ENCODE results near the gene BIRC6. TPM values are rescaled to one million over a fixed set of nuclear protein-coding genes. Genes with fewer than 3 reads are reported as not detected.

Gene BIRC6
- total and polyA plus RNA-seq, 2 of the 8 experiments (the other 6 are each of a cell fraction or from before 2014, with no cell fraction given), result 32.5 to 69.5 TPM

- Histone ChIP-seq H4K5ac (ENCODE audit: insufficient read length, low read depth, low read length) (no peak overlapping the region), H3K9me3 (ENCODE audit: insufficient read depth in 2 of 2, low read depth in 1 of 2, low read length in 1 of 2) (no peaks in the 10 kb centered on the region), H3K79me2 (ENCODE audit: control insufficient read depth in 1 of 2, insufficient read depth in 2 of 2, low read length in 2 of 2) (no peaks in the 10 kb centered on the region), H2AFZ (ENCODE audit: low read length) (no peak overlapping the region), H2BK15ac (ENCODE audit: low read length) (no peak overlapping the region), H3K27ac (ENCODE audit: low read depth, low read length) (no peak overlapping the region), H4K91ac (replicated peaks; ENCODE audit: insufficient read length, low read length) (no peak overlapping the region), H2BK120ac (replicated peaks; ENCODE audit: low read depth, low read length) (no peak overlapping the region), H3K23me2 (ENCODE audit: low read depth, low read length) (no peaks in the 10 kb centered on the region), H3K56ac (replicated peaks; ENCODE audit: insufficient read length, low read depth, low read length) (no peak overlapping the region), H4K20me1 (replicated peaks in 1 of 2; ENCODE audit: control insufficient read depth in 1 of 2, insufficient read depth in 2 of 2, low read length in 2 of 2) (peaks cover 0 to 1% of the 10 kb centered on the region in 2 experiments), H3K4me3 (ENCODE audit: extremely low read depth in 1 of 4, insufficient read depth in 2 of 4, low read depth in 3 of 4, low read length in 4 of 4) (no peak overlapping the region), H3K4me2 (ENCODE audit: insufficient read depth in 1 of 2, low read depth in 2 of 2, low read length in 2 of 2) (no peak overlapping the region), H3K36me3 (ENCODE audit: control insufficient read depth in 2 of 4, insufficient read depth in 4 of 4, low read length in 3 of 4) (peaks cover 0 to 49% (median 17%) of the 10 kb centered on the region in 4 experiments; a peak in 7 of 8 replicates), H3K23ac (ENCODE audit: insufficient read length) (no peak overlapping the region), H3K79me1 (ENCODE audit: low read depth, low read length) (no peaks in the 10 kb centered on the region), H2BK5ac (ENCODE audit: low read depth, low read length) (no peak overlapping the region), H2BK20ac (ENCODE audit: low read length) (no peak overlapping the region), H3K14ac (ENCODE audit: insufficient read length) (no peak overlapping the region), H2AK5ac (ENCODE audit: low read depth, low read length) (no peak overlapping the region), H4K8ac (ENCODE audit: extremely low read depth, insufficient read depth, low read length) (no peak overlapping the region), H3K9ac (replicated peaks in 1 of 4; ENCODE audit: extremely low read depth in 1 of 4, low read depth in 3 of 4, low read length in 3 of 4) (no peak overlapping the region), H2BK12ac (ENCODE audit: low read depth, low read length) (no peak overlapping the region), H3K4me1 (replicated peaks in 1 of 4; ENCODE audit: control insufficient read depth in 3 of 4, insufficient read depth in 4 of 4, low read length in 3 of 4) (no peaks in the 10 kb centered on the region), H3K18ac (ENCODE audit: extremely low read depth, low read length) (no peak overlapping the region), H3K4ac (replicated peaks; ENCODE audit: insufficient read length, low read depth, low read length) (no peak overlapping the region), H3K27me3 (replicated peaks in 1 of 4; ENCODE audit: control insufficient read depth in 3 of 4, extremely low read depth in 1 of 4, insufficient read depth in 3 of 4, low read length in 3 of 4) (no peaks in the 10 kb centered on the region)
- FAIRE-seq (no peak), DNase-seq (ENCODE audit: low read depth in 1 of 2, low spot score in 2 of 2) (no peak)
- POLR2A ChIA-PET (ENCODE audit: partially characterized antibody), result interaction anchor here (0.6 kb wide), 1 partner anchor 25 kb away, joined by 4 read pairs; no protein-coding TSS in a partner anchor
- CTCF ChIA-PET (ENCODE audit: partially characterized antibody), result interaction anchor here (0.7 to 1.5 kb wide), 2 partner anchors 15 to 81 kb away, joined by 3 read pairs; no protein-coding TSS in a partner anchor
- TF ChIP-seq EGR1 (IDR thresholded peaks at IDR 0.05; ENCODE audit: borderline replicate concordance, low read depth, low read length), result no peak
- WGBS, 2 experiments (ENCODE audit: extremely low coverage in 1 of 2, insufficient coverage in 1 of 2, insufficient read length in 1 of 2, insufficient replicate concordance in 2 of 2, low coverage in 1 of 2, low lambda C conversion rate in 2 of 2, missing lambda C conversion rate in 1 of 2), result 98% methylated on average over 2 of the region's 2 CpGs; no CpG with 5 or more reads in 1 of the 2 experiments
Observed at GRCh38 chr2:32489061-32489460, 132.2 kb downstream of the BIRC6 start.

All from H1 (cell line).